Dendritic cell treated with granulocyte-macrophage colony-stimulating factor and Interleukin-4, amounts not matched to agents 40 ng/mL and 50 ng/mL, for 4 days (primary cell): ENCODE results near the gene DLG5.

Experiments used
- H3K27ac Mint-ChIP-seq: one replicate; pipeline ENCODE4 v1.8.0; 2022; ENCODE audit warnings: mild to moderate bottlenecking, mixed read lengths
- H3K27me3 Mint-ChIP-seq: one replicate; pipeline ENCODE4 v1.8.0; 2022; ENCODE audit warnings: mild to moderate bottlenecking, mixed read lengths
- H3K36me3 Mint-ChIP-seq: one replicate; pipeline ENCODE4 v1.8.0; 2022; ENCODE audit warnings: low read depth, mixed read lengths
- H3K4me1 Mint-ChIP-seq: one replicate; pipeline ENCODE4 v1.8.0; 2022; ENCODE audit warnings: low read depth, mixed read lengths
- H3K4me3 Mint-ChIP-seq: one replicate; pipeline ENCODE4 v1.8.0; 2022; ENCODE audit warnings: mild to moderate bottlenecking, moderate library complexity, mixed read lengths
- H3K9me3 Mint-ChIP-seq: one replicate; pipeline ENCODE4 v1.8.0; 2022; ENCODE audit warnings: mixed read lengths
- intact Hi-C: fragments of 100-400 bp; cut with micrococcal nuclease; formaldehyde crosslinking; loops from one replicate; pipeline ENCODE4 v1.15.0; 2022

The DLG5 gene

GRCh38 chr10:77912576-77912975, 14.0 kb downstream of the DLG5 start:
- no peak overlapping the region for H3K4me3 Mint-ChIP-seq
- no peaks in the 10 kb centered on the region for H3K27me3 Mint-ChIP-seq
- intact Hi-C loops, result no loop called here
- H3K36me3 Mint-ChIP-seq, result no peaks in the 10 kb centered on the region
- peaks cover 13% of the 10 kb centered on the region for H3K4me1 Mint-ChIP-seq
- H3K9me3 Mint-ChIP-seq, result no peaks in the 10 kb centered on the region
- no peak overlapping the region for H3K27ac Mint-ChIP-seq

- intact Hi-C loops, result no loop called here
- H3K4me1 Mint-ChIP-seq, result peaks cover 13% of the 10 kb centered on the region
- H3K27me3 Mint-ChIP-seq, result no peaks in the 10 kb centered on the region
- no peak overlapping the region for H3K4me3 Mint-ChIP-seq
- no peaks in the 10 kb centered on the region for H3K9me3 Mint-ChIP-seq
- no peak overlapping the region for H3K27ac Mint-ChIP-seq
- no peaks in the 10 kb centered on the region for H3K36me3 Mint-ChIP-seq
Observed at GRCh38 chr10:77911535-77912123, 14.9 kb downstream of the DLG5 start.

GRCh38 chr10:77910524-77911145, 15.9 kb downstream of the DLG5 start:
- Mint-ChIP-seq H3K4me1 (peaks cover 13% of the 10 kb centered on the region), H3K27me3 (no peaks in the 10 kb centered on the region), H3K4me3 (no peak overlapping the region), H3K36me3 (no peaks in the 10 kb centered on the region), H3K27ac (no peak overlapping the region), H3K9me3 (no peaks in the 10 kb centered on the region)
- intact Hi-C loops, result no loop called here

GRCh38 chr10:77909749-77910375, 16.7 kb downstream of the DLG5 start:
- peaks cover 13% of the 10 kb centered on the region for H3K4me1 Mint-ChIP-seq
- no peaks in the 10 kb centered on the region for H3K9me3 Mint-ChIP-seq
- no peak overlapping the region for H3K4me3 Mint-ChIP-seq
- H3K27me3 Mint-ChIP-seq, result no peaks in the 10 kb centered on the region
- no peaks in the 10 kb centered on the region for H3K36me3 Mint-ChIP-seq
- intact Hi-C loops, result no loop called here
- H3K27ac Mint-ChIP-seq, result no peak overlapping the region

GRCh38 chr10:77909021-77909748, 17.4 kb downstream of the DLG5 start:
- Mint-ChIP-seq H3K36me3 (no peaks in the 10 kb centered on the region), H3K27ac (no peak overlapping the region), H3K9me3 (no peaks in the 10 kb centered on the region), H3K4me1 (peaks cover 13% of the 10 kb centered on the region), H3K4me3 (no peak overlapping the region), H3K27me3 (no peaks in the 10 kb centered on the region)
- intact Hi-C loops, result no loop called here

- Mint-ChIP-seq H3K4me1 (peaks cover 13% of the 10 kb centered on the region), H3K9me3 (no peaks in the 10 kb centered on the region), H3K27ac (no peak overlapping the region), H3K36me3 (no peaks in the 10 kb centered on the region), H3K4me3 (no peak overlapping the region), H3K27me3 (no peaks in the 10 kb centered on the region)
- intact Hi-C loops, result no loop called here
Observed at GRCh38 chr10:77907900-77908717, 18.4 kb downstream of the DLG5 start.

- Mint-ChIP-seq H3K36me3 (no peaks in the 10 kb centered on the region), H3K27me3 (no peaks in the 10 kb centered on the region), H3K27ac (no peak overlapping the region), H3K4me3 (no peak overlapping the region), H3K4me1 (peaks cover 13% of the 10 kb centered on the region), H3K9me3 (no peaks in the 10 kb centered on the region)
- intact Hi-C loops, result no loop called here
Observed at GRCh38 chr10:77907462-77907861, 19.1 kb downstream of the DLG5 start.

GRCh38 chr10:77906951-77907421, 19.6 kb downstream of the DLG5 start:
- Mint-ChIP-seq H3K27ac (no peak overlapping the region), H3K27me3 (no peaks in the 10 kb centered on the region), H3K36me3 (no peaks in the 10 kb centered on the region), H3K9me3 (no peaks in the 10 kb centered on the region), H3K4me3 (no peak overlapping the region), H3K4me1 (peaks cover 13% of the 10 kb centered on the region)
- intact Hi-C loops, result no loop called here

GRCh38 chr10:77905781-77906180, 20.8 kb downstream of the DLG5 start:
- Mint-ChIP-seq H3K4me1 (peaks cover 13% of the 10 kb centered on the region), H3K36me3 (no peaks in the 10 kb centered on the region), H3K27me3 (no peaks in the 10 kb centered on the region), H3K9me3 (no peaks in the 10 kb centered on the region), H3K27ac (no peak overlapping the region), H3K4me3 (no peak overlapping the region)
- intact Hi-C loops, result no loop called here

- no peak overlapping the region for H3K4me3 Mint-ChIP-seq
- no peaks in the 10 kb centered on the region for H3K9me3 Mint-ChIP-seq
- intact Hi-C loops, result no loop called here
- H3K27me3 Mint-ChIP-seq, result no peaks in the 10 kb centered on the region
- peaks cover 13% of the 10 kb centered on the region for H3K4me1 Mint-ChIP-seq
- H3K27ac Mint-ChIP-seq, result no peak overlapping the region
- no peaks in the 10 kb centered on the region for H3K36me3 Mint-ChIP-seq
Observed at GRCh38 chr10:77905086-77905748, 21.3 kb downstream of the DLG5 start.

GRCh38 chr10:77904100-77904840, 22.3 kb downstream of the DLG5 start:
- H3K36me3 Mint-ChIP-seq, result no peaks in the 10 kb centered on the region
- no peaks in the 10 kb centered on the region for H3K9me3 Mint-ChIP-seq
- intact Hi-C loops, result no loop called here
- no peak overlapping the region for H3K27ac Mint-ChIP-seq
- H3K27me3 Mint-ChIP-seq, result no peaks in the 10 kb centered on the region
- H3K4me1 Mint-ChIP-seq, result peaks cover 7% of the 10 kb centered on the region
- no peak overlapping the region for H3K4me3 Mint-ChIP-seq

- intact Hi-C loops, result no loop called here
- Mint-ChIP-seq H3K27ac (no peak overlapping the region), H3K9me3 (no peaks in the 10 kb centered on the region), H3K27me3 (peaks cover 5% of the 10 kb centered on the region), H3K4me3 (no peak overlapping the region), H3K36me3 (no peaks in the 10 kb centered on the region), H3K4me1 (peaks cover 14% of the 10 kb centered on the region)
Observed at GRCh38 chr10:77902159-77902558, 24.4 kb downstream of the DLG5 start.

- Mint-ChIP-seq H3K4me1 (peaks cover 14% of the 10 kb centered on the region), H3K27me3 (peaks cover 5% of the 10 kb centered on the region), H3K27ac (no peak overlapping the region)
Observed at GRCh38 chr10:77901743-77902142, 24.8 kb downstream of the DLG5 start.

More at GRCh38 chr10:77901743-77902142, 24.8 kb downstream of the DLG5 start:
- Mint-ChIP-seq H3K36me3 (no peaks in the 10 kb centered on the region), H3K4me3 (no peak overlapping the region), H3K9me3 (no peaks in the 10 kb centered on the region)
- intact Hi-C loops, result no loop called here
